Measurements from ENCODE around the gene CRADD.
A peak's percentile ranks its signal among the peaks of the same experiment; 100 is the strongest.
"Not testable (repeated sequence)": the region's sequence is repeated elsewhere in the genome, so short reads cannot be mapped to it uniquely, and the experiment has no call there.

CRADD gene

DNA sequence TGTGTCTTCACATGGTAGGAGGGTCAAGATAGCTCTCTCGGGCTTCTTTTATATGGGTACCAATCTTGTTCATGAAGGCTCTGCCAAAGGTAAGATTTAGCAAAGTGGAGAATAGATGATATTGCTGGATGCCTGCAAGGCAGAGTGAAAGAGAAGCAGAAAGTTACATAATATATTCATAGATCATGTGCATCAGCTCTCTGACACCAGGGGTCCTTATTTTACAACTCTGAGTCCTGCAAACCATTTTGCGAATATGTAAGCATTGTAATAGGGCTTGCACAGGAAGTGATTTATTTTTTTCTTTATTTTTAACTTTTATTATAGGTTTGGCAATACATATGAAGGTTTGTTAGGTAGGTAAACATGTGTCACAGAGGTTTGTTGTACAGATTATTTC lies 31.8 kb downstream of the CRADD start:
- DNase-seq = no peak

- no peak for DNase-seq
Measured at GRCh38 chr12:93709386-93709785, 32.2 kb downstream of the CRADD start.

GRCh38 chr12:93710574-93710926 lies 33.4 kb downstream of the CRADD start:
- DNase-seq = no peak

GRCh38 chr12:93711502-93711901 lies 34.3 kb downstream of the CRADD start:
- DNase-seq = not testable (repeated sequence)

GRCh38 chr12:93712200-93712599 lies 35.0 kb downstream of the CRADD start:
- no peak for DNase-seq

- DNase-seq = no peak
Measured at GRCh38 chr12:93713060-93713459, 35.9 kb downstream of the CRADD start.

GRCh38 chr12:93713800-93714199 lies 36.6 kb downstream of the CRADD start:
- no peak for DNase-seq

DNA sequence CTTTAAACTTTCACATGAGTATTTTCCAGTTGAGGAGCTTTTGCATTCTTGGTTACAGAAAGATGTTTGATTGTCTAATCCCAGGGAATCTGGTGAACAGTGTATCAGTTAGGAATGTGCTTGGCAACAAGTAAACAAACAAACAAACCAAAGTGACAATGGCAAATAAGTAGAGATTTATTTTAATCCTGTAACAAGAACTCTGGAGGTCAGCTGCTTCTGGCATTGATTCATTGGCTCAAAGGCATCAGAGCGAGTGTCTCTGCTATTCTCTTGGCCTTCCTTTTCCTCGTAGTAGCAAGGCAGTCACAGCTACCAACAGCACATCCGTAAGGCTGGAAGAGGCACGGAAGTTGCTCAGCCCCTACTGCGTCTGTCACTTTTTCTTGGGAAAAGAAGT lies 37.2 kb downstream of the CRADD start:
- no peak for DNase-seq

GRCh38 chr12:93719710-93720109 lies 42.5 kb downstream of the CRADD start:
- no peak for DNase-seq

- DNase-seq = no peak
Measured at GRCh38 chr12:93720559-93720958, 43.4 kb downstream of the CRADD start.

DNA sequence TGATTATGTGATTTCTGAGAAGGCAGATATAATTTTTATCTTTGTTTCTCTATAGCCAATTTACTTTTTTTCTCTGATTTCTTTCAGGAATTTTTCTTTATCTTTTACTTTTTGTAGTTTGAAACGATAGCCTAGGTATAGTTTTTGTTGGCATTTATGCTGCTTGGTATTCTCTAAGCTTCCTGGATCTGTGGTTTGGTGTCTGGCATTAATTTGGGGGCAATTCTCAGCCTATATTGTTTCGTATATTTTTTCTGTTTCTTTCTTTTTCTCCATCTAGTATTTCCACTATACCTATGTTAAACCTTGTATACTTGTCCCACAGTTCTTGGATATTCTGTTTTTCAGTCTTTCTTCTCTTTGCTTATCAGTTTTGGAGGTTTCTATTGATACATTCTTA lies 45.0 kb downstream of the CRADD start:
- DNase-seq = no peak

DNA sequence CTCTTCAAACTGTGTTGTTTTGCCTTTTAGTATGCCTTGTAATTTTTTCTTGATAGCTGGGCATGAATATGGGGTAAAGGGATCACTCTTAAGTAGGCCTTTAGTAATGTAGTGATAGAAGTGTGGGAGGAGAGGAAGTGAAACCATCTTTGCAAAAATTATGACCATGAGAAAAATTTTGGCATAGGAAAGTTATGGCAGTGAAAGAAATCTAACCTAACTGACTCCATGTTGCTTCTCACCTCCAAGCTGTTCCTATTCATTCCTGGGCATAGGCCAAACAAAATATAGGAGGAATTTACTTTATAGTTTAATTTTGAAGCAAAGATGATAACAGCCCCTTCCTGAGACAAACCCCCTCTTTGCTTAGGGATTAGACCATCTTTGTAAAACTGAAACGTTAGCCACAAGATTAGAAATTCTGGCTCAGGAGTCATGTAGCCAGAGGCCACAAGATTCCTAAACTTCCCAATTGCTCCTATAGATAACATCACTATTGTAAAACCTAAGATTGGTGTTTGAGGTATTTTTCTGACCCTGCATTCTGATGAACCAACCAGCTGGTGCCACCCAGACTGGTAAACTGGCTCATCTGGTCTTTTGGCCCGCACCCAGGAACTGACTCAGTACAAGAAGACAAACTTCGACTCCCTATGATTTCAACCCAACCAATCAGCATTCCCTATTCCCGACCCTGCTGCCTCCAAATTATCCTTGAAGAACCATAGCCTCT lies 45.8 kb downstream of the CRADD start:
- no peak for DNase-seq

DNA sequence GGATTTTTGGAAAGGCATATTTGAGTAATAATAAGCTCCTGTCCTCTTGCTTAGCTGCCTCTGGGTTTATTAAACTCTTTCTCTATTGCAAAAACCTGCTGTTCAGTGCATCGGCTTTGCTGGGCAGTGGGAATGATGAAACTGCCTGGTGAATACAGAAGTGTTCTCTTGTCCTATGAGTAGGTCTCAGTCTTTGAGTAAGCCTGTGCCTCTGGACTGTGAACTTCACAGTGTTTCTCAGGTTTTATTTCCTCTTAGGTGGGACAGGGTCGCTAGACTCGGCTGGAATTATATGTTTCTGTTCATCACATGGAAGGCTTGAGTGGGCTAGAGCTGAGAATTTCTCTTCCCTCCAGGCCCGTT lies 46.4 kb downstream of the CRADD start:
- DNase-seq = no peak

- no peak for DNase-seq
Measured at GRCh38 chr12:93725531-93725930, 48.4 kb downstream of the CRADD start.

DNA sequence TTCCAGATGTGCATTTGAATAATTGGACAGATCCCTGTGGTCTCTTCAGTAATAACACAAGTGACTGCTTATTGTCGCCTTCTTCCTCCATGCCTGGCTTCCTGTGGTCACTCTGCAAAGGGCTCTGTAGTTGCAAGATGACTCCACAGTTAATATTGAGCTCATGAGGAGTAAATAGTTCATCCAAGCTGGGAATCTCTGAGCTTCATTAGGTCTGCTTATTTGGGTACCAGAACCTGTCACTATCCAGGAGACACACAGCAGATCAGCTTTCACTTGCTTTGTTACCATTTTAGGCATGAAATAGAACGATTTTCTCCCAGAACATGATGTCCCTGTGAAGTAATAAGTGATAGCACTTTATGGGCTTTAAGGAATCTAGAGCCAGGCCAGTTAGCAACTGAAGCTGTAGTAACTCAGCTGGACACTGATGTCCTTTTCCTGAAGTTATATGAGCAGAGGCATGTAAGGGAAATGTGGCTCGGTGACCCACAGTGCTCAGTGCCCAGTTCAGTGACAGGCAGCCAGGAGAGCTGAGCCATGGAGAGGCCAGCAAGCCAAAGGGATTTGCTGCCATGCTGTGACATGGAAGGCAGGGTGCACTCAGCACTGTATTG lies 50.1 kb downstream of the CRADD start:
- DNase-seq = peak; percentile 62

DNA sequence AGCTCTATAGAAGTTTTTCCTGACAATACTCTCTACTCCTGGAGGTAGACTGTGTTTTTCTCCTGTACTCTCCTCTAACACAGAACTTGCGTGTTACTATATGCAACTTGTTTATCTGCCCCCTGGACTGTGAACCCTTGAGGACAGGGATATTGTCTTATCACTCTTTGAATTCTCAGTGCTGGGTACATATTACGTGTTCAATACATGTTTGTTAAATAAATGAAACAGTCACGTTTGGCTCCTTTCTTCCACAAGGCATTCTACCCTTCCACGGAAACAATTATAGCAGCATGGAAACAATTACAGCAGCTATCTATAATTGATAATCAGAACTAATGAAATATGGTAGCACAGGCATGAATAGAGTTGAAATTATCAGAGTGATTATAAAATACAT lies 50.7 kb downstream of the CRADD start:
- DNase-seq = peak; percentile 39

GRCh38 chr12:93729934-93730333 lies 52.8 kb downstream of the CRADD start:
- DNase-seq = peak; percentile 58

GRCh38 chr12:93733358-93733757 lies 56.2 kb downstream of the CRADD start:
- DNase-seq = peak; percentile 43

DNA sequence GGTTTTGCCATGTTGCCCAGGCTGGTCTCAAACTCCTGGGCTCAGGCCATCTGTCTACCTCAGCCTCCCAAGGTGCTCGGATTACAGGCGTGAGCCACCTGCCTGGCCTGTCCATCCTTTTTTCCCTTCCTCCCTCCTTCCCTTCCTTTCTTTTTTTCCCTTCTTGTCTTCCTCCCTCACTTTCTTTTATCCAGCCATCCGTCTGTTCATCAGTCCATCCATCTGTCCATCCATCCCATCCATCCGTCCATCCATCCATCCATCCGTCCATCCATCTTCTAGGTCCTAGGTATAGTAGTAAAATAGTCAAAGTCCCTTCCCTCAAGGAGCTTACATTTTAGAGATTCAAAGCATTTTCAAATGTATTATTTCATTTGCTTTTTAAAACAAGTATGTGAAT lies 56.8 kb downstream of the CRADD start:
- DNase-seq = no peak

DNA sequence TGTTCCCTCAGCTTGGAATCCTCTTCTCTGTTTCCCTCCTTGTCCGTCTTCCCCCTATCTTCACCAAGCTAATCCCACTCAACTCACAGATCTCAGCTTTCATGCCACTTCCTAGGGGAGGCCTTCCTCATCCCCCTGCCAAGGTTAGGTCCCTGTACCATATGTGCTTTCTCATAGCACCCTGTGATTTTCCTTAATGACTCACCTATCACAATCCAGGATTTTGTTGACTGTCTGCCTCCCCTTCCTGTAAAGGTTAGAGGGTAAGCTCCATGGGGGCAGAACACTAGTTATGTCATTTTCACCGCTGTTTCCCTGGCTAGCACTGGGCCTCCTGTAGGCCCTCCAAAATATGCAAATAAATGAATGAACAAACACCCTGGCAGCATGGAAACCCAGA lies 57.6 kb downstream of the CRADD start:
- no peak for DNase-seq

- no peak for DNase-seq
Measured at GRCh38 chr12:93736640-93737178, 59.5 kb downstream of the CRADD start.

- DNase-seq = no peak
Measured at GRCh38 chr12:93737457-93738198, 60.5 kb downstream of the CRADD start.

- DNase-seq = no peak
Measured at GRCh38 chr12:93738199-93739058, 61.3 kb downstream of the CRADD start.
